NCI-H2029 treated with DMSO at 0.1 percent for 48 hours (cell line): ENCODE results near the gene LVRN.
A peak's percentile ranks its signal among the peaks of the same experiment; 100 is the strongest.

ENCODE experiments used
- DNase-seq: peaks from one replicate; lab custom pipeline; 2025; lab: John Stamatoyannopoulos, UW

Gene LVRN

DNA sequence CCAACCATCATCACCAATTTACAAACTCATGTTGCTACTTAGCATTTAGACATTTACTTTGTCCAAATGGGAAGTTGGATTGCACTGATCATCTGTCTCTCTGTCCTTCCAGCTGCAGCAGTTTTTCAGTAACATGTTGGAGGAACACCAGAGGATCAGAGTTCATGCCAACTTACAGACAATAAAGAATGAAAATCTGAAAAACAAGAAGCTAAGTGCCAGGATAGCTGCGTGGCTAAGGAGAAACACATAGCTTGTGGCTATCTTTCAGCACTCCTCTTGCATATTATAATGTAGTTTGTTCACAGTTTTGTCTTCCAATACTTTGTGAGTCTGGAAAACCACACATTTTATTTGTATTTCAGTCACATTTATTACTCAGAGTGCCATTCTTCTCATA lies 63.6 kb downstream of the LVRN start:
- no peak for DNase-seq

DNA sequence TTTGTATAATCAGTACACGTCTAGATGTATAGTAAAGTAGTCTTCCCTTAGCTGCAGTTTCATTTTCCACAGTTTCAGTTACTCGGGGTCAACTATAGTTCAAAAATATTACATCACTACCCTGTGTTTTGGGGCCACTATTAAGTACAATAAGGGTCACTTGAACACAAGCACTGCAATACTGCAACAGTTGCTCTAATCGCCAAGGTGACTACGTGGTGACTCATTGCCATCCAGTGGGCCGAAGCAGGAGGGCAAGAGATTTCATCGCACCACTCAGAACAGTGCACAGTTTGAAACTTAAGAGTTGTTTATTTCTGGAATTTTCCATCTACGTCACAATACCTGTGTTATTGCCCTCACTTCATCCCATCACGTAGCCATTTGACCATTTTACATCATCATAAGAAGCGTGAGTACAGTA lies 69.8 kb downstream of the LVRN start, which contains the start of gene ARL14EPL:
TSS of gene ARL14EPL (plus strand) at position 379 of the 424 bp plus-strand sequence. CDS start 18,994 bp downstream, outside the sequence.
- no peak for DNase-seq

DNA sequence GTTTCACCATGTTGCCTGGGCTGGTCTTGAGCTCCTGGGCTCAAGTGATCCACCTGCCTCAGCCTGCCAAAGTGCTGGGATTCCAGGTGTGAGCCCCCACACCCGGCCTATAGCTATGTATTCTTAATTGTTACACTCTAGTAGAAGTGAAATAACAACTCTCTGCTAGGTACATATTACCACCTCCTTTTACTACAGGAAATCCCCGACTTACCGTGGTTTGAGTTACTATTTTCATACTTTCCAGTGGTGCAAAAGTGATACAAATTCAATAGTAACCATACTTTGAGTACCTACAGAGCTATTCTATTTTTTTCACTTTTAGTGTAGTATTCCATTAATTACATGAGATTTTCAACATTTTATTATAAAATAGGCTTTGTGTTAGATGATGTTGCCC lies 70.7 kb downstream of the LVRN start:
- no peak for DNase-seq

DNA sequence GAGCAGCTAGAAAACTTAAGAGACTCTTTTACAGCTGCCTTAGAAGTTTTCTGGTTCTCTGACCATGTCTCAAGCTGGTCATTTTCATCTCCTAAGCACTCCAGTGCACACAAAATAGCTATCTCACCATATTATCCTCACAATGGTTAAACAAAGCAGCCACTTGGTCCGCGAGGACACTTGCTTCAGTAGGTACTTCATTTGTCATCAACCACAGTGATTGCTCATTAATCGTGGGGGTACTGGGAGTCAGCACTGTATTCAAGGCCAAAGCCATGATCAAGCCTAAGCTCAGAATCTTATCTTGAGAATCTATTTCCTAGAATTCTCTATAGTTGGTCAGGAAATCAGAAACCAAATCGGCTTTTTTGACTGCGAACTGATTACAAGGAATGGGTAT lies 72.8 kb downstream of the LVRN start:
- DNase-seq = no peak

DNA sequence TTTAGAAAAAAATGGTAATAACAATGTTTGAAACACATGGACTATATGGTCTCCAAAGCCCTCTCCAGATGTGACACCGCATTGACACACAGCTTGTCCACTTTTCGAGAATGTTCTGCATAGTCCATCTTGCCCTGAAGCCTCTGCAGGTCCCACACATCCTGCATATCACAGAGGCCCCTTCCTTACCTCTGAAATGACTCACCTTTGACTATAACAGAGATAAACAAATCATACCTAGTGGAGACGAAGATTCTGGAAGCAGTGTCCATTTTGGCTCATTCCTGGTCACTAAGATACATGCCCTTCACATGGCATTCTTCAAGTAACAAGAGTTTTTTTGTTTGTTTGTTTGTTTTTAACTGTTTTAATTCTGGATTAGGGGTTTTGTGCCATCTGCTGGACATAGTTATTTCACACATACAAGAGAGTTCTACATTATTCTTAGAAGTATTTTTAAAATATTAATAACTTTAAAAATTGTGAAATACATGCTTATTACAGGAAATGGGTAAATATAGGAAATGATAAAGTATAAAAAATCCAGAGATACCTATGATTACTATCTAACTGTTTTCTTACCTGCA lies 75.1 kb downstream of the LVRN start:
- DNase-seq = no peak

DNA sequence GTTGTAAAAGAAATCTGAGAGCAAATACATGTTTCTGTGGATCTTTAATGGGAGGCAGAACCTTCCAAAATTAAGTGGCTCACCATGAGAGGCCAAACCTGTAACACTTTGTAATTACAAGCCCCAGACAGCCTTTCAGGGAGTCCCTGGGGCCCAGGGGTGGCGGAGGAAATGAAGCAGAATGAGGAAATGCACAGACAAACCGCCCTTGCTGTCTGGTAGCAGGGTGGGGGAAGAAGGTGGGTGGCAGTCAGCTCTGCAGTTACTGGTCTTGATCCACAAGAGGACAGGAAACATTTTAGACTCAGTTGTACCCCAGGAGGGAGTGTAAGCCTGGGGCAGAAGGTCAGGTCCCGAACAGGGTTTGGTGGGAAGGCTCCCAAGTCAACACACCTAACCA lies 76.5 kb downstream of the LVRN start:
- no peak for DNase-seq

DNA sequence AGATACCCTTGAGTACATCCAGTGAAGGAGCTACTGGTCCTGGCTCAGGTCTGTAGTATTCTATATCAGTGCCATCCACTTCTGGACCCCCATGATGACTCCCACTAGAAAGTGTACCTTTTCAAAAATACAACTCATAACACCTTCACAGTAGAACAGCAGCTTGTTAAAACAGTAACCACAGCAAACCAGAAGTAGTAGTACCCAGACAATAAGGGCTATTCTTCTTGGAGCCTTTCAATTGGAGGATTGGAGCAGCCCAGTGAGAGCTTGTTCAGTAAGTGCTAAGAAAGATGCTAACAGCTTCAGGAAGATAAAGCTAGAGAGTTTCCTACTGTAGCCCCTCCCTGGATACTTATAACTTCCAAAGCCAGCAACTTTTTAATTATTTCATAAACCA lies 80.1 kb downstream of the LVRN start:
- DNase-seq = no peak

DNA sequence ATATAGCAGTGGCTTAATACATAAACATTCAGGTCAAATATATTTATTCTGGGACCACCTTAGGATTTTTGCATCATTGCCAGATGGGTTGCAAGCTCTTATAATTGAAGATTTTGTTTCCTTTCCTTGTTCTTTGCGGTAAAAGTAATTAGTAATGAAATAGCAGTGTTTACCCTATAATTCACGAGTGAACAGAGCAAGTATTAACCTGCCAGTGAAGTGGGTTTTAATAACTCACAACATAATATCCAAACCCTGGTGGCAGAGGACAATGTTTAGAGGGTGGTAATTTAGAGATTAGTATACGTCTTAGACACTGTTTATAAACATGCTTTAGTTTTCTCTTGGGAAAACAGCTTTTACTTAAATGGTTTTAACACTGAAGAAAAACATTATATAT lies 81.8 kb downstream of the LVRN start:
- no peak for DNase-seq

DNA sequence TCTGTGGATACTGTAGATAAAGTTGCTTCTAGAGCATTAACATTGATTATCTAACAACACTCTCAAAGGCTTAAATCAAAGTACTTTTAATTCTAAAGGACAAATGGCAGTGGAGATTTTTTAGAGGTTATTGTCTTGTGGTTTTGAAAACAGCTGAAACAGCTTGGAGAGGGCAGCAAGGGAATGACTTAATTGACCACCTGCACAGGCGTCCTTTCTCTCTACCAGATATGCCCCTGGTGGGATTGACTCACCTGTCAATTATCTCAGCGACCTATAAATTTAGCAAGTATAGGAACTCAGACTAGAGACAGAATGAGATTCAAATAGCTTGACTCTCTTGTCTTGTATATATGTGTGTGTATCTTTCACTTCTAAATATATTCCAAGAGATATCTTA lies 83.5 kb downstream of the LVRN start:
- no peak for DNase-seq

DNA sequence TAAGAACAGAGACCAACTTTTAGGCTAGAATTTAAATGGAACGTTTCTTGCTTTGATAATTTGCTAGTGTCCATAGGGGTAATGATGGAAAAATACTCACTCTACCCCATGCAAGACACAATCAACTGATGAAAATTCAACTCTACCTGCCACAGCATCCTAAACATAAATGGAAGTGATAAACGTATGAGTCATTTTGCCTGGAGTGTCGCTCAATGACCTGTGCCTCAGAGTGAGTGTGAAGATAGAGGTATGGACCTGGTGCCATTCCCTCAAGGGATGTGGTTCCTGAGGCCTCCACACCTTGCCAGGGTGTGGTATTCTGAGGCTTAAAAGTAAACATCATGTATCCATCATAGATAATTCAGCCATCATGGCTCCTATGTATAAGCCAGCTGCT lies 84.0 kb downstream of the LVRN start:
- DNase-seq = no peak

DNA sequence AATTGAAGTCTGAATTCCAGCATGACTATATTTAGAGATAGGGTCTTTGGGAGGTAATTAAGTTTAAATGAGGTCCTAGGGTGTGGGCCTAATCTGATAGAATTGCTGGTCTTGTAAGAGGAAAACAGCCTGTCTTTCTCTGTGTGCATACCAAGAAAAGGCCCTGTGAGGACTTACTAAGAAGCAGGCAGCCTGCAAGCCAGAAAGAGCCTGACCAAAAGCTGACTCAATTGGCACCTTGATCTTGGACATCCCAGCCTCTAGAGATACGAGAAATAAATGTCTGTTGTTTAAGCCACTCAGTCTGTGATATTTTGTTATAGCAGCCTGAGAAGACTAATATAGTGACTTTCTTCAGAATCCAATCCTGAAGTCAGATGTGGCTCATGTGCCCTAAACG lies 84.5 kb downstream of the LVRN start:
- DNase-seq = no peak

DNA sequence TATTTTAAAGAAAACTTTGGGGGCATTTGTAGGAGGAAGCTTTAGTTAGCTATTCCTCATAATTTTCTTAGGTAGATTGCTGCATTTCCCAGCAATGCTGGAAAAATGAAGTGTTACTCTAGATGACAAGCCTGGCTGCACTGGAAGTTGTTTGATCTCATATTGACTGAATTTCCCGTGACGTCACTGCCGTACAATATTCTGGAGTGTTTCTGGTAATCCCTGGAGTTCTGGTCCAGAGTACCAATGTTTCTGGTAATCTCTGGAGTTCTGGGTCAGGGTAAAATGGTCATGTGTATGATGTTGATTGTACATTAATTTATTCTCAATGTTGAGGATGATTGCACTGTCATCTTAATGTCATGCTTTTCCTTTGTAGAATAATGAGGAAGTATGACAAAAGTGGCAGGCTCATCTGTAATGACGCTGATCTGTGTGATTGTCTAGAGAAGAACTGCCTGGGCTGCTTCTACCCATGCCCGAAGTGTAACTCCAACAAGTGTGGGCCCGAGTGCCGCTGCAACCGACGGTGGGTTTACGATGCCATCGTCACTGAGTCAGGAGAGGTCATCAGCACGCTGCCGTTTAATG lies 96.2 kb downstream of the LVRN start:
- DNase-seq = no peak

DNA sequence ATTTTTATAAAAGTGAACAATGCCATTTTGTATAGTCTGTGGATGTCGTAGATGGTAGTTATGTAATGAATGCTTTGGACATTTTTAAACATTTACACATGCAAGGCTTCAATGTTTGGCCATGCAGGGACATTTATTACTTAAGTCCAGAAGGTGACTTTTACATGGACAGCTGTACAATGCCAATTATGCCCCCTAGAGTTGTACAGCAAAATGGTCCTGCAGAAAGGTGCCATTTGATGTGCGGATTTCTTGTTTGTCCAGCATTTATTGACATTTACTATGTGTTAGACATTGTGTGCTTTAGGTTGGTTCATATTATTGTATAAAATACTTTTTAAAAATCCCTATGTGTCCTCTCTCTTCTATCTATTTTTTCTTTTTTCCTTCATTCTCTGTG lies 100.1 kb downstream of the LVRN start:
- DNase-seq = no peak

DNA sequence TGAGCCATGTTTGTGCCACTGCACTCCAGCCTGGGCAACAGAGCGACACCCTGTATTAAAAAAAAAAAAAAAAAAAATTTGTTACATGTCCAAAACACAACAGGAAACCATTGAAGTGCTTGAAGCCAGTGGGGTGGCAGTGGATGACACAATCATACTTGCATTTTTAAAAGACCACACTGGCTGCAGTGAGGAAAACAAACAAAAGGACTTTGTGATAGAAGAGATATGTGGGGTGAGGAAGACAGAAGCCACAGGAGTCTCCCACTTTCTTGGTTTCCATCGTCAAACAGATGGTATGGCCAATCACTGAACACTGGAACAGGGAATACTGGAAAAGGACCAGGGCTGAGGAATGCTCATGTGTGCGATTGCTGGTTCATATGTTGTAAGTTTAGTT lies 101.7 kb downstream of the LVRN start:
- no peak for DNase-seq

DNA sequence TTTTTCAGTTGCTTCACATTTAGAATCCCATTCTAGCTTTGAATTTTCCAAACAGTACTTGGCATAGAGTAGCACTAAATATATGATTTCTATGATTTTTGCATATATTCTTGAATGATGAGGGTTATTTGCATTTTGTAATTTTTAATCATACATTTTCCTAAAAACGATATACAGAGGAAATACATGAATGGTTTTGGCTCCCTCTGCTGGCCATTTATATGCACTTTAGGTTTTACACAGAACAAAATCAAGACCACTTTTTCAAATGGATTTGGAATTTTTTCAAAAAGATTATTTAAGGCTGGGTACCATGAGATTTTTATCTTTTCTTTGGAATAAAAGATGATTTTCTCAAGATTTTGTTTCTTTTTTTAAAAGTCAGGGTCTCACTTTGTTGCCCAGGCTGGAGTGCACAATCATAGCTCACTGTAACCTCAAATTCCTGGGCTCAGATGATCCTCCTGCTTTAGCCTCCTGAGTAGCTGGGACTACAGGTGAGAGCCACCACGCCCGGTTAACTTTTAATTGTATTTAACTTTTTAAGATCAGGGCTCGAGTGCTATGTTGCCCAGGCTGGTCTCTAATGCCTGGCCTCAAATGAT lies 105.9 kb downstream of the LVRN start:
- peak; percentile 21 for DNase-seq

DNA sequence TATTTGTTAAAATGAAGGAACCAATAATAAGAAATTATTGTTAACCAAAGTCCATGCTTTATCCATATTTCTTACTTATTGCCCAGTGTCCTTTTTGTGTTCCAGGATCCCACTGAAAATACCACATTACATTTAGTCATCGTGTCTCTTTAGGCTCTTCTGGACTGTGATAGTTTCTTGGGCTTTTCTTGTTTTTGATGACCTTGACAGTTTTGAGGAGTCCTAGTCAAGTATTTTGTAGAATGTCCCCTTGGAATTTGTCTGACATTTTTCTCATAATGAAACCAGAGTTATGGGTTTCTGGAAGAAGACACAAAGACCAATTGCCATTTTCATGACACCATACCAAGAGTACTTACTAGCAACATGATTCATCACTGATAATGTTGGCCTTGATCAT lies 108.9 kb downstream of the LVRN start:
- DNase-seq = no peak

DNA sequence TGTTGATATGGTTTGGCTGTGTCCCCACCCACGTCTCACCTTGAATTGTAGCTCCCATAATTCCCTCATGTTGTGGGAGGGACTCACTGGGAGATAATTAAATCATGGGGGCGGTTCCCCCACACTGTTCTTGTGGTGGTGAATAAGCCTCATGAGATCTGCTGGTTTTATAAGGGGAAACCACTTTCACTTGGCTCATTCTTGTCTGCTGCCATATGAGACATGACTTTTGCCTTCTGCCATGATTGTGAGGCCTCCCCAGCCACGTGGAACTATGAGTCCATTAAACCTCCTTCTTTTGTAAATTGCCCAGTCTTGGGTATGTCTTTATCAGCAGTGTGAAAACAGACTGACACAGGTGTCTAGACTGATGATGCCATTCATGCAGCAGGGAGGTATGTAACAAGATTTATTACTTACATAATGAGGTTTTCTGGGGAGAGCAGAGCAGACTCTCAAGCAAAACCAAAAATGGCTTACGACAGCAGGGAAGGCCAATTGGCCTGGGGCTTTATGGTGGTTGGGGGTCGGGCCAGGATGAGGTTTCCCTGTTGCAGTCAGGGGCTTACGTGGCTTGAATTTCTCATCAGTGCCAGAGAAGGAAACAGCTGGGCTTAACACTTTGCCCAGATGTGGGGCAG lies 113.0 kb downstream of the LVRN start:
- no peak for DNase-seq

DNA sequence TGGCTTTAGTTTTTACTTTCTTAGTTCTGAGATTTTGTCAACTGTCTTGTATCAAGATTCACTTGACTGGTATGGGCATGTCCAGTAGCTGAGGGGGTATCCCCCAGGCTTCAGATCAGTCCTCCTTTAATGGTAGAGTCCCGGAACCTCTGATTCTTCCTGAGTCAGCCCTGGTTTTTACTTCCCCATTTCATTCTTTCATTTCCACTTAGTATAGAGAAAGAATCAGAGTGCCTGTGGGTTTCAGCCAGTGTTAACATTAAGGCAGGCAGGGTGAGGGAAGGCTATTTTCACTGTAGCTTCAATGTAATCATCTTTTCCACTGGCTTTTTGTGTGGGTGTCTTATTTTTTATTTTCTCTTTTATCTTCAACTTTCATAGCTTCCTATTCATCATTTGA lies 114.2 kb downstream of the LVRN start:
- no peak for DNase-seq
